ENCODE data around the gene SUSD4. TPM values are rescaled to one million over a fixed set of nuclear protein-coding genes. Genes with fewer than 3 reads are reported as not detected.

SUSD4 gene
- total and polyA plus RNA-seq, 9 of the 15 experiments (the other 6 are each of a cell fraction or from before 2014, with no cell fraction given): 0.06 to 1.7 (median 0.09) TPM; not detected in 4

DNA sequence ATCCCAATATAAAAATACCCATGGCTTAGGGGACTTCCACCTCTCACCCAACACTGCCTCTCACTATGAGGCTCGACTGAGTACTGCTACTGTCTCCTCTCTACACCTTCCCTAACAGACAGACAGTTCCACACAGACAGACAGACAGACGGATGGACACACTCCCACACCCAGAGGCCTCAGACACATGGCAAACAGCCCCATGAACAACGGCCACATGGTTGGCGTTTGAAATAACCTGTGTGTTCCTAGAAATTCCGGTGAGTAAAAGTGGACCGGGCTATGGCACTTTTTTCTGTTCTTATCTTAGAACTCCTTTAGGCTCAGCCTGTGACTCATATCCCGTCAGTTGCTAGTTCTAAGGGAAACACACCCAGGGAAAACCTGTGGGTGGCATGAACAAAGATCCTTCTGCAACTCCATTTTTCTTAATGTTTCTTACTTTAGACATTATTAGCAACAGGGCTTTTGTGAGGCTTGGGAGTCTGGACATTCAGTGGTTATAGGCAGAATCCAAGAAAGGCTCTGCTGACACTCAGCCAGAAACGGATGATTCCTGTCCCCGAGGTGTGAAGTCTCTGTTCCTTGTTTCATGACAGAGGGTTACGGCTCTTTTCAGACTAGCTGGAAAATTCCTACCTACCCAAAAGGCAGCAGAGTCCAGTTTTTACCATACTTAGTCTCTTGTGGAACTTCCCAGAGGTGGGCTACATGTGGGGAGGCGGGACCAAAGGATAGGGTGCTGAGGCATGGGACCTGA, 130.4 kb downstream of the SUSD4 start (continued):
- TF ChIP-seq, protein P1, sequence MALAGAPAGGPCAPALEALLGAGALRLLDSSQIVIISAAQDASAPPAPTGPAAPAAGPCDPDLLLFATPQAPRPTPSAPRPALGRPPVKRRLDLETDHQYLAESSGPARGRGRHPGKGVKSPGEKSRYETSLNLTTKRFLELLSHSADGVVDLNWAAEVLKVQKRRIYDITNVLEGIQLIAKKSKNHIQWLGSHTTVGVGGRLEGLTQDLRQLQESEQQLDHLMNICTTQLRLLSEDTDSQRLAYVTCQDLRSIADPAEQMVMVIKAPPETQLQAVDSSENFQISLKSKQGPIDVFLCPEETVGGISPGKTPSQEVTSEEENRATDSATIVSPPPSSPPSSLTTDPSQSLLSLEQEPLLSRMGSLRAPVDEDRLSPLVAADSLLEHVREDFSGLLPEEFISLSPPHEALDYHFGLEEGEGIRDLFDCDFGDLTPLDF (CRISPR knock-in tag; IDR thresholded peaks at IDR 0.05): no peak
- TF ChIP-seq ZNF785 (CRISPR knock-in tag; IDR thresholded peaks at IDR 0.05) (no peak), BRF1 (IDR thresholded peaks at IDR 0.05; ENCODE audit: borderline replicate concordance, extremely low read depth, insufficient read length) (no peak), DIDO1 (tag; IDR thresholded peaks at IDR 0.05; ENCODE audit: low read depth) (no peak), SREBF2 (CRISPR knock-in tag; IDR thresholded peaks at IDR 0.05) (no peak), NCOA2 (IDR thresholded peaks at IDR 0.05; ENCODE audit: partially characterized antibody in 2 of 2) (no peak), HIVEP1 (CRISPR knock-in tag; IDR thresholded peaks at IDR 0.05) (no peak), ZNF766 (CRISPR knock-in tag; conservative IDR thresholded peaks at IDR 0.05) (peak; percentile 85), ZSCAN29 (IDR thresholded peaks at IDR 0.05) (no peak), ARID2 (IDR thresholded peaks at IDR 0.05) (no peak), HNRNPH1 (optimal IDR thresholded peaks at IDR 0.05; ENCODE audit: low read depth, low read length) (no peak), FOXJ3 (CRISPR knock-in tag; IDR thresholded peaks at IDR 0.05) (no peak), JUND (IDR thresholded peaks at IDR 0.05; ENCODE audit: borderline replicate concordance, low read depth, low read length) (peak; percentile 98), JUND (tag; IDR thresholded peaks at IDR 0.05; ENCODE audit: borderline replicate concordance, low read depth, low read length) (peak; percentile 94; the same call in 2 of the 3 replicates), ZNF41 (CRISPR knock-in tag; conservative IDR thresholded peaks at IDR 0.05) (peak; percentile 73), TRIM28 (IDR thresholded peaks at IDR 0.05) (no peak; the same call in none of the 2 replicates), MCM7 (IDR thresholded peaks at IDR 0.05) (no peak), ZNF140 (CRISPR knock-in tag; IDR thresholded peaks at IDR 0.05) (no peak)
- TF ChIP-seq, protein P2, sequence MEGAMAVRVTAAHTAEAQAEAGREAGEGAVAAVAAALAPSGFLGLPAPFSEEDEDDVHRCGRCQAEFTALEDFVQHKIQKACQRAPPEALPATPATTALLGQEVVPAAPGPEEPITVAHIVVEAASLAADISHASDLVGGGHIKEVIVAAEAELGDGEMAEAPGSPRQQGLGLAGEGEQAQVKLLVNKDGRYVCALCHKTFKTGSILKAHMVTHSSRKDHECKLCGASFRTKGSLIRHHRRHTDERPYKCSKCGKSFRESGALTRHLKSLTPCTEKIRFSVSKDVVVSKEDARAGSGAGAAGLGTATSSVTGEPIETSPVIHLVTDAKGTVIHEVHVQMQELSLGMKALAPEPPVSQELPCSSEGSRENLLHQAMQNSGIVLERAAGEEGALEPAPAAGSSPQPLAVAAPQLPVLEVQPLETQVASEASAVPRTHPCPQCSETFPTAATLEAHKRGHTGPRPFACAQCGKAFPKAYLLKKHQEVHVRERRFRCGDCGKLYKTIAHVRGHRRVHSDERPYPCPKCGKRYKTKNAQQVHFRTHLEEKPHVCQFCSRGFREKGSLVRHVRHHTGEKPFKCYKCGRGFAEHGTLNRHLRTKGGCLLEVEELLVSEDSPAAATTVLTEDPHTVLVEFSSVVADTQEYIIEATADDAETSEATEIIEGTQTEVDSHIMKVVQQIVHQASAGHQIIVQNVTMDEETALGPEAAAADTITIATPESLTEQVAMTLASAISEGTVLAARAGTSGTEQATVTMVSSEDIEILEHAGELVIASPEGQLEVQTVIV (CRISPR knock-in tag; IDR thresholded peaks at IDR 0.05; ENCODE audit: borderline replicate concordance): no peak
- TF ChIP-seq, protein P3, sequence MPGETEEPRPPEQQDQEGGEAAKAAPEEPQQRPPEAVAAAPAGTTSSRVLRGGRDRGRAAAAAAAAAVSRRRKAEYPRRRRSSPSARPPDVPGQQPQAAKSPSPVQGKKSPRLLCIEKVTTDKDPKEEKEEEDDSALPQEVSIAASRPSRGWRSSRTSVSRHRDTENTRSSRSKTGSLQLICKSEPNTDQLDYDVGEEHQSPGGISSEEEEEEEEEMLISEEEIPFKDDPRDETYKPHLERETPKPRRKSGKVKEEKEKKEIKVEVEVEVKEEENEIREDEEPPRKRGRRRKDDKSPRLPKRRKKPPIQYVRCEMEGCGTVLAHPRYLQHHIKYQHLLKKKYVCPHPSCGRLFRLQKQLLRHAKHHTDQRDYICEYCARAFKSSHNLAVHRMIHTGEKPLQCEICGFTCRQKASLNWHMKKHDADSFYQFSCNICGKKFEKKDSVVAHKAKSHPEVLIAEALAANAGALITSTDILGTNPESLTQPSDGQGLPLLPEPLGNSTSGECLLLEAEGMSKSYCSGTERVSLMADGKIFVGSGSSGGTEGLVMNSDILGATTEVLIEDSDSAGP (CRISPR knock-in tag; IDR thresholded peaks at IDR 0.05): no peak; the same call in 1 of the 2 replicates
- TF ChIP-seq, protein P4, sequence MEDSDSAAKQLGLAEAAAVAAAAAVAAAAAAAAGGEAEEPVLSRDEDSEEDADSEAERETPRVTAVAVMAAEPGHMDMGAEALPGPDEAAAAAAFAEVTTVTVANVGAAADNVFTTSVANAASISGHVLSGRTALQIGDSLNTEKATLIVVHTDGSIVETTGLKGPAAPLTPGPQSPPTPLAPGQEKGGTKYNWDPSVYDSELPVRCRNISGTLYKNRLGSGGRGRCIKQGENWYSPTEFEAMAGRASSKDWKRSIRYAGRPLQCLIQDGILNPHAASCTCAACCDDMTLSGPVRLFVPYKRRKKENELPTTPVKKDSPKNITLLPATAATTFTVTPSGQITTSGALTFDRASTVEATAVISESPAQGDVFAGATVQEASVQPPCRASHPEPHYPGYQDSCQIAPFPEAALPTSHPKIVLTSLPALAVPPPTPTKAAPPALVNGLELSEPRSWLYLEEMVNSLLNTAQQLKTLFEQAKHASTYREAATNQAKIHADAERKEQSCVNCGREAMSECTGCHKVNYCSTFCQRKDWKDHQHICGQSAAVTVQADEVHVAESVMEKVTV (CRISPR knock-in tag; IDR thresholded peaks at IDR 0.05): no peak; the same call in 1 of the 2 replicates

All from K562 (cell line).